ENCODE measurements around the gene MGAT4A. TPM values are rescaled to one million over a fixed set of nuclear protein-coding genes. Genes with fewer than 3 reads are reported as not detected.

Gene MGAT4A
- polyA plus RNA-seq, 2 donors = 2.8 to 3.0 TPM

GRCh38 chr2:98650998-98651397 is 79.9 kb downstream of the MGAT4A start:
- Histone ChIP-seq H3K4me3 (ENCODE audit: low read depth in 1 of 2, low read length in 2 of 2) (no peak overlapping the region), H3K4me1 (ENCODE audit: control insufficient read depth in 2 of 2, insufficient read depth in 2 of 2, low read length in 1 of 2) (no peaks in the 10 kb centered on the region), H3K9me3 (ENCODE audit: control insufficient read depth in 2 of 2, insufficient read depth in 1 of 2, low read depth in 1 of 2, low read length in 1 of 2) (no peaks in the 10 kb centered on the region), H3K36me3 (ENCODE audit: control insufficient read depth in 2 of 2, insufficient read depth in 2 of 2, low read length in 1 of 2) (no peaks in the 10 kb centered on the region), H3K27me3 (ENCODE audit: control insufficient read depth in 1 of 2, insufficient read depth in 2 of 2, low read length in 2 of 2) (no peaks in the 10 kb centered on the region), H3K27ac (ENCODE audit: low read depth in 2 of 2, low read length in 1 of 2) (no peak overlapping the region)
- WGBS, 2 donors = 88 to 90% methylated on average over 1 of the region's 1 CpG

- H3K27ac ChIP-seq (ENCODE audit: low read depth in 2 of 2, low read length in 1 of 2) = no peak overlapping the region
- WGBS, 2 donors = 83 to 91% methylated on average over 1 of the region's 1 CpG
- H3K36me3 ChIP-seq (ENCODE audit: control insufficient read depth in 2 of 2, insufficient read depth in 2 of 2, low read length in 1 of 2) = no peaks in the 10 kb centered on the region
- no peaks in the 10 kb centered on the region for H3K27me3 ChIP-seq (ENCODE audit: control insufficient read depth in 1 of 2, insufficient read depth in 2 of 2, low read length in 2 of 2)
- H3K4me3 ChIP-seq (ENCODE audit: low read depth in 1 of 2, low read length in 2 of 2) = no peak overlapping the region
- H3K9me3 ChIP-seq (ENCODE audit: control insufficient read depth in 2 of 2, insufficient read depth in 1 of 2, low read depth in 1 of 2, low read length in 1 of 2) = no peaks in the 10 kb centered on the region
- no peaks in the 10 kb centered on the region for H3K4me1 ChIP-seq (ENCODE audit: control insufficient read depth in 2 of 2, insufficient read depth in 2 of 2, low read length in 1 of 2)
Measured at GRCh38 chr2:98649992-98650375, 80.9 kb downstream of the MGAT4A start.

- no peaks in the 10 kb centered on the region for H3K36me3 ChIP-seq (ENCODE audit: control insufficient read depth in 2 of 2, insufficient read depth in 2 of 2, low read length in 1 of 2)
- H3K4me1 ChIP-seq (ENCODE audit: control insufficient read depth in 2 of 2, insufficient read depth in 2 of 2, low read length in 1 of 2) = no peaks in the 10 kb centered on the region
- no peak overlapping the region for H3K27ac ChIP-seq (ENCODE audit: low read depth in 2 of 2, low read length in 1 of 2)
- no peaks in the 10 kb centered on the region for H3K9me3 ChIP-seq (ENCODE audit: control insufficient read depth in 2 of 2, insufficient read depth in 1 of 2, low read depth in 1 of 2, low read length in 1 of 2)
- H3K27me3 ChIP-seq (ENCODE audit: control insufficient read depth in 1 of 2, insufficient read depth in 2 of 2, low read length in 2 of 2) = no peaks in the 10 kb centered on the region
- 25% methylated on average over 4 of the region's 4 CpGs for WGBS, 2 donors
- H3K4me3 ChIP-seq (ENCODE audit: low read depth in 1 of 2, low read length in 2 of 2) = no peak overlapping the region
Measured at GRCh38 chr2:98649135-98649991, 81.6 kb downstream of the MGAT4A start.

GRCh38 chr2:98648451-98648850 is 82.5 kb downstream of the MGAT4A start:
- Histone ChIP-seq H3K36me3 (ENCODE audit: control insufficient read depth in 2 of 2, insufficient read depth in 2 of 2, low read length in 1 of 2) (no peaks in the 10 kb centered on the region), H3K4me1 (ENCODE audit: control insufficient read depth in 2 of 2, insufficient read depth in 2 of 2, low read length in 1 of 2) (no peaks in the 10 kb centered on the region), H3K4me3 (ENCODE audit: low read depth in 1 of 2, low read length in 2 of 2) (no peak overlapping the region), H3K27me3 (ENCODE audit: control insufficient read depth in 1 of 2, insufficient read depth in 2 of 2, low read length in 2 of 2) (no peaks in the 10 kb centered on the region), H3K27ac (ENCODE audit: low read depth in 2 of 2, low read length in 1 of 2) (no peak overlapping the region), H3K9me3 (ENCODE audit: control insufficient read depth in 2 of 2, insufficient read depth in 1 of 2, low read depth in 1 of 2, low read length in 1 of 2) (no peaks in the 10 kb centered on the region)
- 86 to 90% methylated on average over 4 of the region's 4 CpGs for WGBS, 2 donors

GRCh38 chr2:98647636-98648035 is 83.3 kb downstream of the MGAT4A start:
- Histone ChIP-seq H3K27me3 (ENCODE audit: control insufficient read depth in 1 of 2, insufficient read depth in 2 of 2, low read length in 2 of 2) (no peaks in the 10 kb centered on the region), H3K9me3 (ENCODE audit: control insufficient read depth in 2 of 2, insufficient read depth in 1 of 2, low read depth in 1 of 2, low read length in 1 of 2) (no peaks in the 10 kb centered on the region), H3K36me3 (ENCODE audit: control insufficient read depth in 2 of 2, insufficient read depth in 2 of 2, low read length in 1 of 2) (no peaks in the 10 kb centered on the region), H3K27ac (ENCODE audit: low read depth in 2 of 2, low read length in 1 of 2) (no peak overlapping the region), H3K4me3 (ENCODE audit: low read depth in 1 of 2, low read length in 2 of 2) (no peak overlapping the region), H3K4me1 (ENCODE audit: control insufficient read depth in 2 of 2, insufficient read depth in 2 of 2, low read length in 1 of 2) (no peaks in the 10 kb centered on the region)
- 73 to 79% methylated on average over 5 of the region's 5 CpGs for WGBS, 2 donors

- 84 to 89% methylated on average over 5 of the region's 5 CpGs for WGBS, 2 donors
- no peaks in the 10 kb centered on the region for H3K4me1 ChIP-seq (ENCODE audit: control insufficient read depth in 2 of 2, insufficient read depth in 2 of 2, low read length in 1 of 2)
- H3K36me3 ChIP-seq (ENCODE audit: control insufficient read depth in 2 of 2, insufficient read depth in 2 of 2, low read length in 1 of 2) = no peaks in the 10 kb centered on the region
- H3K4me3 ChIP-seq (ENCODE audit: low read depth in 1 of 2, low read length in 2 of 2) = no peak overlapping the region
- no peaks in the 10 kb centered on the region for H3K27me3 ChIP-seq (ENCODE audit: control insufficient read depth in 1 of 2, insufficient read depth in 2 of 2, low read length in 2 of 2)
- no peaks in the 10 kb centered on the region for H3K9me3 ChIP-seq (ENCODE audit: control insufficient read depth in 2 of 2, insufficient read depth in 1 of 2, low read depth in 1 of 2, low read length in 1 of 2)
- H3K27ac ChIP-seq (ENCODE audit: low read depth in 2 of 2, low read length in 1 of 2) = no peak overlapping the region
Measured at GRCh38 chr2:98643496-98644100, 87.3 kb downstream of the MGAT4A start.

GRCh38 chr2:98637401-98638147 is 93.4 kb downstream of the MGAT4A start:
- peaks cover 1 to 6% of the 10 kb centered on the region in 2 donors for H3K36me3 ChIP-seq (ENCODE audit: control insufficient read depth in 2 of 2, insufficient read depth in 2 of 2, low read length in 1 of 2)
- H3K4me1 ChIP-seq (ENCODE audit: control insufficient read depth in 2 of 2, insufficient read depth in 2 of 2, low read length in 1 of 2) = no peaks in the 10 kb centered on the region
- H3K9me3 ChIP-seq (ENCODE audit: control insufficient read depth in 2 of 2, insufficient read depth in 1 of 2, low read depth in 1 of 2, low read length in 1 of 2) = no peaks in the 10 kb centered on the region
- H3K27me3 ChIP-seq (ENCODE audit: control insufficient read depth in 1 of 2, insufficient read depth in 2 of 2, low read length in 2 of 2) = no peaks in the 10 kb centered on the region
- H3K4me3 ChIP-seq (ENCODE audit: low read depth in 1 of 2, low read length in 2 of 2) = no peak overlapping the region
- WGBS, 2 donors = 76 to 79% methylated on average over 10 of the region's 10 CpGs
- H3K27ac ChIP-seq (ENCODE audit: low read depth in 2 of 2, low read length in 1 of 2) = no peak overlapping the region

- H3K27me3 ChIP-seq (ENCODE audit: control insufficient read depth in 1 of 2, insufficient read depth in 2 of 2, low read length in 2 of 2) = no peaks in the 10 kb centered on the region
- H3K4me3 ChIP-seq (ENCODE audit: low read depth in 1 of 2, low read length in 2 of 2) = no peak overlapping the region
- 77% methylated on average over 9 of the region's 9 CpGs for WGBS, 2 donors
- H3K9me3 ChIP-seq (ENCODE audit: control insufficient read depth in 2 of 2, insufficient read depth in 1 of 2, low read depth in 1 of 2, low read length in 1 of 2) = no peaks in the 10 kb centered on the region
- H3K27ac ChIP-seq (ENCODE audit: low read depth in 2 of 2, low read length in 1 of 2) = no peak overlapping the region
- no peaks in the 10 kb centered on the region for H3K4me1 ChIP-seq (ENCODE audit: control insufficient read depth in 2 of 2, insufficient read depth in 2 of 2, low read length in 1 of 2)
- peaks cover 3 to 10% of the 10 kb centered on the region in 2 donors for H3K36me3 ChIP-seq (ENCODE audit: control insufficient read depth in 2 of 2, insufficient read depth in 2 of 2, low read length in 1 of 2)
Measured at GRCh38 chr2:98634406-98635092, 96.4 kb downstream of the MGAT4A start.

GRCh38 chr2:98632351-98632750 is 98.6 kb downstream of the MGAT4A start:
- 81 to 88% methylated on average over 3 of the region's 3 CpGs for WGBS, 2 donors

More at GRCh38 chr2:98632351-98632750, 98.6 kb downstream of the MGAT4A start:
- no peaks in the 10 kb centered on the region for H3K9me3 ChIP-seq (ENCODE audit: control insufficient read depth in 2 of 2, insufficient read depth in 1 of 2, low read depth in 1 of 2, low read length in 1 of 2)
- no peak overlapping the region for H3K27ac ChIP-seq (ENCODE audit: low read depth in 2 of 2, low read length in 1 of 2)
- H3K36me3 ChIP-seq (ENCODE audit: control insufficient read depth in 2 of 2, insufficient read depth in 2 of 2, low read length in 1 of 2) = peaks cover 3 to 10% of the 10 kb centered on the region in 2 donors
- no peak overlapping the region for H3K4me3 ChIP-seq (ENCODE audit: low read depth in 1 of 2, low read length in 2 of 2)
- H3K27me3 ChIP-seq (ENCODE audit: control insufficient read depth in 1 of 2, insufficient read depth in 2 of 2, low read length in 2 of 2) = no peaks in the 10 kb centered on the region
- no peaks in the 10 kb centered on the region for H3K4me1 ChIP-seq (ENCODE audit: control insufficient read depth in 2 of 2, insufficient read depth in 2 of 2, low read length in 1 of 2)

Data from esophagus (tissue), 2 donors.